B cell (primary cell): Measurements from ENCODE around the gene DUS2. TPM values are rescaled to one million over a fixed set of nuclear protein-coding genes. Genes with fewer than 3 reads are reported as not detected.

ENCODE experiments used
- ATAC-seq: fragments of 200-7000 bp; cut with Tn5 transposase; one replicate; pipeline ENCODE4 v1.10.0; 2021; ENCODE audit warnings: low read depth, mild to moderate bottlenecking, moderate number of reproducible peaks, moderate library complexity
- CTCF ChIA-PET: fragments of 350-600 bp; sonication (Branson Sonifier 250); formaldehyde crosslinking; loops from one replicate; lab custom pipeline; 2021; ENCODE audit warnings: antibody characterized with exemption, inconsistent platforms; lab: Charles Lee
- POLR2A ChIA-PET: fragments of 350-600 bp; sonication (Branson Sonifier 250); formaldehyde crosslinking; loops from one replicate; lab custom pipeline; 2021; ENCODE audit warnings: antibody characterized with exemption; lab: Charles Lee
- DNase-seq: peaks from one replicate; pipeline ENCODE4 v3.0.0; 2013
- H2AFZ ChIP-seq: 2 replicates; pipeline ENCODE4 v1.6.1; 2012; ENCODE audit warnings: mild to moderate bottlenecking, low read depth, low read length; ENCODE audit not compliant: insufficient read depth, poor library complexity, severe bottlenecking
- H3K27ac ChIP-seq, 2 donors: 1 replicate in 1 of 2; 2 replicates in 1 of 2; pipeline ENCODE4 v1.5.1; 2012 to 2013; ENCODE audit warnings: low read length in 2 of 2, mild to moderate bottlenecking in 2 of 2, moderate library complexity in 1 of 2
- H3K27me3 ChIP-seq, 4 experiments: fragments of 200-600 bp in 1 of 4; sonication (generic) in 1 of 4; replicated peaks in 1 of 4; 1 replicate in 2 of 4; 2 replicates in 2 of 4; pipeline versions ENCODE4 v1.6.1 to v1.7.0; 2013 to 2016; ENCODE audit warnings: low read length in 3 of 4, mild to moderate bottlenecking in 2 of 4, mixed read lengths in 1 of 4, moderate library complexity in 1 of 4; ENCODE audit not compliant: insufficient read depth in 4 of 4, control insufficient read depth in 3 of 4; ENCODE audit errors: control extremely low read depth in 1 of 4
- H3K36me3 ChIP-seq, 2 experiments: replicated peaks in 1 of 2; 1 replicate in 1 of 2; 2 replicates in 1 of 2; pipeline versions ENCODE4 v1.6.1 to v1.7.1; 2013; ENCODE audit warnings: low read length in 1 of 2; ENCODE audit not compliant: insufficient read depth in 2 of 2, control insufficient read depth in 1 of 2; ENCODE audit errors: control extremely low read depth in 1 of 2, extremely low read depth in 1 of 2
- H3K4me1 ChIP-seq, 2 donors: fragments of 200-600 bp in 1 of 2; sonication (generic) in 1 of 2; 1 replicate in 1 of 2; 2 replicates in 1 of 2; pipeline versions ENCODE4 v1.5.1 to v1.6.1; 2013 to 2017; ENCODE audit warnings: low read length in 2 of 2; ENCODE audit not compliant: control insufficient read depth in 2 of 2, insufficient read depth in 2 of 2
- H3K4me2 ChIP-seq: replicated peaks from 2 replicates; pipeline ENCODE3; 2012; ENCODE audit warnings: mild to moderate bottlenecking, low read depth, low read length; ENCODE audit not compliant: poor library complexity, severe bottlenecking
- H3K4me3 ChIP-seq, 5 experiments: fragments of 200-600 bp in 1 of 5; sonication (generic) in 1 of 5; 1 replicate in 3 of 5; 2 replicates in 2 of 5; pipeline versions ENCODE4 v1.5.1 to v1.7.0; 2011 to 2016; ENCODE audit warnings: low read length in 4 of 5, mild to moderate bottlenecking in 4 of 5, low read depth in 2 of 5, control low read depth in 1 of 5, moderate library complexity in 1 of 5; ENCODE audit not compliant: insufficient read depth in 1 of 5; ENCODE audit errors: control extremely low read depth in 1 of 5, extremely low read depth in 1 of 5
- H3K79me2 ChIP-seq: fragments of 200-600 bp; sonication (generic); one replicate; pipeline ENCODE4 v1.6.0; 2016; ENCODE audit warnings: low read length; ENCODE audit not compliant: control insufficient read depth, insufficient read depth
- H3K9ac ChIP-seq: fragments of 200-600 bp; sonication (generic); 2 replicates; pipeline ENCODE4 v1.6.1; 2017; ENCODE audit warnings: mild to moderate bottlenecking, low read length, moderate library complexity
- H3K9me3 ChIP-seq, 3 donors: one replicate each; pipeline versions ENCODE4 v1.6.1 to v1.7.1; 2013; ENCODE audit warnings: low read length in 2 of 3; ENCODE audit not compliant: control insufficient read depth in 2 of 3, insufficient read depth in 1 of 3; ENCODE audit errors: control extremely low read depth in 1 of 3
- H4K20me1 ChIP-seq: 2 replicates; pipeline ENCODE4 v1.6.0; 2012; ENCODE audit warnings: mild to moderate bottlenecking, low read length; ENCODE audit not compliant: insufficient read depth, control insufficient read depth, poor library complexity, severe bottlenecking
- H3K27ac Mint-ChIP-seq: one replicate; pipeline ENCODE4 v1.8.0; 2021; ENCODE audit warnings: mixed read lengths
- H3K27me3 Mint-ChIP-seq: one replicate; pipeline ENCODE4 v1.8.0; 2021; ENCODE audit warnings: mixed read lengths
- H3K4me1 Mint-ChIP-seq: one replicate; pipeline ENCODE4 v1.8.0; 2021; ENCODE audit warnings: mixed read lengths
- H3K4me3 Mint-ChIP-seq: one replicate; pipeline ENCODE4 v1.8.0; 2021; ENCODE audit warnings: mixed read lengths
- H3K9me3 Mint-ChIP-seq: one replicate; pipeline ENCODE4 v1.8.0; 2022; ENCODE audit warnings: mixed read lengths; ENCODE audit not compliant: insufficient read depth
- CTCF ChIP-seq: fragments of 200-600 bp; IDR thresholded peaks from one replicate; pipeline ENCODE4 v1.8.0; 2022; ENCODE audit warnings: antibody characterized with exemption, mild to moderate bottlenecking
- EZH2 ChIP-seq: IDR thresholded peaks from 2 replicates; pipeline ENCODE4 v1.6.1; 2012; ENCODE audit warnings: borderline replicate concordance, low read depth, mild to moderate bottlenecking, moderate library complexity, low read length; ENCODE audit not compliant: insufficient read depth, poor library complexity, severe bottlenecking
- WGBS: methylation state at CpG from one replicate; pipeline ENCODE4 v1.1.5; 2013; ENCODE audit warnings: missing lambda C conversion rate; ENCODE audit not compliant: insufficient coverage; 5-methylcytosine and 5-hydroxymethylcytosine counted together
- intact Hi-C: fragments of 100-400 bp; cut with micrococcal nuclease; formaldehyde crosslinking; loops from one replicate; pipeline ENCODE4 v1.10.0; 2022
- polyA plus RNA-seq: library from polyadenylated mRNA; depleted of rRNA; stranded (reverse); fragments of >200 nt; gene quantifications from 2 replicates; pipeline ENCODE4 v1.2.3, GENCODE V29; 2012
- total RNA-seq, 2 donors: library from RNA; stranded (reverse); fragments of 120-200 nt in 1 of 2; gene quantifications; 1 replicate in 1 of 2; 2 replicates in 1 of 2; pipeline versions ENCODE4 v1.2.3 to v1.2.4, GENCODE V29; 2013 to 2022

The DUS2 gene
- total and polyA plus RNA-seq, 2 donors (not counting 1 experiment from before 2014, with no cell fraction given), result 61.1 to 93.0 TPM

- H3K4me3 ChIP-seq, result peak overlapping the region; percentile 16 to 55 (median 32)
- POLR2A ChIA-PET, result no interaction called here
- WGBS, result no CpG with 5 or more reads among the region's 3 CpGs
Measured at GRCh38 chr16:68090533-68090932, 67.4 kb downstream of the DUS2 start.

More at GRCh38 chr16:68090533-68090932, 67.4 kb downstream of the DUS2 start:
- Mint-ChIP-seq H3K4me1 (peaks cover 74% of the 10 kb centered on the region), H3K4me3 (peak overlapping the region; percentile 73), H3K27ac (peak overlapping the region; percentile 73), H3K9me3 (no peaks in the 10 kb centered on the region), H3K27me3 (no peaks in the 10 kb centered on the region)
- Histone ChIP-seq H4K20me1 (peaks cover 45% of the 10 kb centered on the region), H3K36me3 (no peaks in the 10 kb centered on the region), H3K27ac (peak overlapping the region; percentile 34 to 75), H3K79me2 (peaks cover 90% of the 10 kb centered on the region), H3K9me3 (no peaks in the 10 kb centered on the region), H3K4me1 (peaks cover 62 to 79% of the 10 kb centered on the region in 2 donors), H2AFZ (no peak overlapping the region), H3K27me3 (no peaks in the 10 kb centered on the region), H3K4me2 (peak overlapping the region; percentile 65), H3K9ac (peak overlapping the region; percentile 45)
- peak; percentile 44 for DNase-seq
- TF ChIP-seq CTCF (no peak), EZH2 (no peak)
- ATAC-seq, result no peak
- CTCF ChIA-PET, result interaction anchor here (1.5 to 4.8 kb wide), 4 partner anchors 9 to 29 kb away, joined by 4 to 57 read pairs (median 6); no protein-coding TSS in a partner anchor
- intact Hi-C loops, result no loop called here
